ENCODE data around the gene ARFGAP1. TPM values are rescaled to one million over a fixed set of nuclear protein-coding genes. Genes with fewer than 3 reads are reported as not detected.

The ARFGAP1 gene
- total and polyA plus RNA-seq, 2 experiments from 2014 or later, result 41.5 to 95.5 TPM

DNA sequence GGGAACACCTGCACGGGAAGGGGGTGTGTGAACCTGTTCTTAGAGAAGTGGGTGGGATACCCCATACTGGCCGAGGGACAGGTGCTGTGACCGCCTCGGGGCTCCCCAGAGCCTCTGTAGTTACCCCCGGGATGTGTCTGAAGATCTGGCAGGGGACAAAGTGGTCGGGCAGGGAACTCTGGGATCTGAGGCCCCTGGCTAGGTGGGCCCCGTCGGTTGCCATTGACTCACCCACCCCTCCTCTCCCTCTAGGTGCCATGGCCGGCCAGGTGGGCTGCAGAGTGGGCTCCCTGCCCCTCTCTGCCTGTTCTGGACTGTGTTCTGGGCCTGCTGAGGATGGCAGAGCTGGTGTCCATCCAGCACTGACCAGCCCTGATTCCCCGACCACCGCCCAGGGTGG lies 32.6 kb upstream of the ARFGAP1 start (continued):
- TF ChIP-seq, protein P1, sequence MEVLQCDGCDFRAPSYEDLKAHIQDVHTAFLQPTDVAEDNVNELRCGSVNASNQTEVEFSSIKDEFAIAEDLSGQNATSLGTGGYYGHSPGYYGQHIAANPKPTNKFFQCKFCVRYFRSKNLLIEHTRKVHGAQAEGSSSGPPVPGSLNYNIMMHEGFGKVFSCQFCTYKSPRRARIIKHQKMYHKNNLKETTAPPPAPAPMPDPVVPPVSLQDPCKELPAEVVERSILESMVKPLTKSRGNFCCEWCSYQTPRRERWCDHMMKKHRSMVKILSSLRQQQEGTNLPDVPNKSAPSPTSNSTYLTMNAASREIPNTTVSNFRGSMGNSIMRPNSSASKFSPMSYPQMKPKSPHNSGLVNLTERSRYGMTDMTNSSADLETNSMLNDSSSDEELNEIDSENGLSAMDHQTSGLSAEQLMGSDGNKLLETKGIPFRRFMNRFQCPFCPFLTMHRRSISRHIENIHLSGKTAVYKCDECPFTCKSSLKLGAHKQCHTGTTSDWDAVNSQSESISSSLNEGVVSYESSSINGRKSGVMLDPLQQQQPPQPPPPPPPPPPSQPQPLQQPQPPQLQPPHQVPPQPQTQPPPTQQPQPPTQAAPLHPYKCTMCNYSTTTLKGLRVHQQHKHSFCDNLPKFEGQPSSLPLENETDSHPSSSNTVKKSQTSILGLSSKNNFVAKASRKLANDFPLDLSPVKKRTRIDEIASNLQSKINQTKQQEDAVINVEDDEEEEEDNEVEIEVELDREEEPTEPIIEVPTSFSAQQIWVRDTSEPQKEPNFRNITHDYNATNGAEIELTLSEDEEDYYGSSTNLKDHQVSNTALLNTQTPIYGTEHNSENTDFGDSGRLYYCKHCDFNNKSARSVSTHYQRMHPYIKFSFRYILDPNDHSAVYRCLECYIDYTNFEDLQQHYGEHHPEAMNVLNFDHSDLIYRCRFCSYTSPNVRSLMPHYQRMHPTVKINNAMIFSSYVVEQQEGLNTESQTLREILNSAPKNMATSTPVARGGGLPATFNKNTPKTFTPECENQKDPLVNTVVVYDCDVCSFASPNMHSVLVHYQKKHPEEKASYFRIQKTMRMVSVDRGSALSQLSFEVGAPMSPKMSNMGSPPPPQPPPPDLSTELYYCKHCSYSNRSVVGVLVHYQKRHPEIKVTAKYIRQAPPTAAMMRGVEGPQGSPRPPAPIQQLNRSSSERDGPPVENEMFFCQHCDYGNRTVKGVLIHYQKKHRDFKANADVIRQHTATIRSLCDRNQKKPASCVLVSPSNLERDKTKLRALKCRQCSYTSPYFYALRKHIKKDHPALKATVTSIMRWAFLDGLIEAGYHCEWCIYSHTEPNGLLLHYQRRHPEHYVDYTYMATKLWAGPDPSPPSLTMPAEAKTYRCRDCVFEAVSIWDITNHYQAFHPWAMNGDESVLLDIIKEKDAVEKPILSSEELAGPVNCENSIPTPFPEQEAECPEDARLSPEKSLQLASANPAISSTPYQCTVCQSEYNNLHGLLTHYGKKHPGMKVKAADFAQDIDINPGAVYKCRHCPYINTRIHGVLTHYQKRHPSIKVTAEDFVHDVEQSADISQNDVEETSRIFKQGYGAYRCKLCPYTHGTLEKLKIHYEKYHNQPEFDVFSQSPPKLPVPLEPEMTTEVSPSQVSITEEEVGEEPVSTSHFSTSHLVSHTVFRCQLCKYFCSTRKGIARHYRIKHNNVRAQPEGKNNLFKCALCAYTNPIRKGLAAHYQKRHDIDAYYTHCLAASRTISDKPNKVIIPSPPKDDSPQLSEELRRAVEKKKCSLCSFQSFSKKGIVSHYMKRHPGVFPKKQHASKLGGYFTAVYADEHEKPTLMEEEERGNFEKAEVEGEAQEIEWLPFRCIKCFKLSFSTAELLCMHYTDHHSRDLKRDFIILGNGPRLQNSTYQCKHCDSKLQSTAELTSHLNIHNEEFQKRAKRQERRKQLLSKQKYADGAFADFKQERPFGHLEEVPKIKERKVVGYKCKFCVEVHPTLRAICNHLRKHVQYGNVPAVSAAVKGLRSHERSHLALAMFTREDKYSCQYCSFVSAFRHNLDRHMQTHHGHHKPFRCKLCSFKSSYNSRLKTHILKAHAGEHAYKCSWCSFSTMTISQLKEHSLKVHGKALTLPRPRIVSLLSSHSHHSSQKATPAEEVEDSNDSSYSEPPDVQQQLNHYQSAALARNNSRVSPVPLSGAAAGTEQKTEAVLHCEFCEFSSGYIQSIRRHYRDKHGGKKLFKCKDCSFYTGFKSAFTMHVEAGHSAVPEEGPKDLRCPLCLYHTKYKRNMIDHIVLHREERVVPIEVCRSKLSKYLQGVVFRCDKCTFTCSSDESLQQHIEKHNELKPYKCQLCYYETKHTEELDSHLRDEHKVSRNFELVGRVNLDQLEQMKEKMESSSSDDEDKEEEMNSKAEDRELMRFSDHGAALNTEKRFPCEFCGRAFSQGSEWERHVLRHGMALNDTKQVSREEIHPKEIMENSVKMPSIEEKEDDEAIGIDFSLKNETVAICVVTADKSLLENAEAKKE (CRISPR knock-in tag; IDR thresholded peaks at IDR 0.05), result no peak
- TF ChIP-seq, protein P2, sequence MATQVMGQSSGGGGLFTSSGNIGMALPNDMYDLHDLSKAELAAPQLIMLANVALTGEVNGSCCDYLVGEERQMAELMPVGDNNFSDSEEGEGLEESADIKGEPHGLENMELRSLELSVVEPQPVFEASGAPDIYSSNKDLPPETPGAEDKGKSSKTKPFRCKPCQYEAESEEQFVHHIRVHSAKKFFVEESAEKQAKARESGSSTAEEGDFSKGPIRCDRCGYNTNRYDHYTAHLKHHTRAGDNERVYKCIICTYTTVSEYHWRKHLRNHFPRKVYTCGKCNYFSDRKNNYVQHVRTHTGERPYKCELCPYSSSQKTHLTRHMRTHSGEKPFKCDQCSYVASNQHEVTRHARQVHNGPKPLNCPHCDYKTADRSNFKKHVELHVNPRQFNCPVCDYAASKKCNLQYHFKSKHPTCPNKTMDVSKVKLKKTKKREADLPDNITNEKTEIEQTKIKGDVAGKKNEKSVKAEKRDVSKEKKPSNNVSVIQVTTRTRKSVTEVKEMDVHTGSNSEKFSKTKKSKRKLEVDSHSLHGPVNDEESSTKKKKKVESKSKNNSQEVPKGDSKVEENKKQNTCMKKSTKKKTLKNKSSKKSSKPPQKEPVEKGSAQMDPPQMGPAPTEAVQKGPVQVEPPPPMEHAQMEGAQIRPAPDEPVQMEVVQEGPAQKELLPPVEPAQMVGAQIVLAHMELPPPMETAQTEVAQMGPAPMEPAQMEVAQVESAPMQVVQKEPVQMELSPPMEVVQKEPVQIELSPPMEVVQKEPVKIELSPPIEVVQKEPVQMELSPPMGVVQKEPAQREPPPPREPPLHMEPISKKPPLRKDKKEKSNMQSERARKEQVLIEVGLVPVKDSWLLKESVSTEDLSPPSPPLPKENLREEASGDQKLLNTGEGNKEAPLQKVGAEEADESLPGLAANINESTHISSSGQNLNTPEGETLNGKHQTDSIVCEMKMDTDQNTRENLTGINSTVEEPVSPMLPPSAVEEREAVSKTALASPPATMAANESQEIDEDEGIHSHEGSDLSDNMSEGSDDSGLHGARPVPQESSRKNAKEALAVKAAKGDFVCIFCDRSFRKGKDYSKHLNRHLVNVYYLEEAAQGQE (IDR thresholded peaks at IDR 0.05; ENCODE audit: unreplicated experiment), result no peak
- TF ChIP-seq EZH2phosphoT487 (IDR thresholded peaks at IDR 0.05; ENCODE audit: unreplicated experiment), result no peak
- TF ChIP-seq, protein P3, sequence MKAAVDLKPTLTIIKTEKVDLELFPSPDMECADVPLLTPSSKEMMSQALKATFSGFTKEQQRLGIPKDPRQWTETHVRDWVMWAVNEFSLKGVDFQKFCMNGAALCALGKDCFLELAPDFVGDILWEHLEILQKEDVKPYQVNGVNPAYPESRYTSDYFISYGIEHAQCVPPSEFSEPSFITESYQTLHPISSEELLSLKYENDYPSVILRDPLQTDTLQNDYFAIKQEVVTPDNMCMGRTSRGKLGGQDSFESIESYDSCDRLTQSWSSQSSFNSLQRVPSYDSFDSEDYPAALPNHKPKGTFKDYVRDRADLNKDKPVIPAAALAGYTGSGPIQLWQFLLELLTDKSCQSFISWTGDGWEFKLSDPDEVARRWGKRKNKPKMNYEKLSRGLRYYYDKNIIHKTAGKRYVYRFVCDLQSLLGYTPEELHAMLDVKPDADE (IDR thresholded peaks at IDR 0.05), result no peak

DNA sequence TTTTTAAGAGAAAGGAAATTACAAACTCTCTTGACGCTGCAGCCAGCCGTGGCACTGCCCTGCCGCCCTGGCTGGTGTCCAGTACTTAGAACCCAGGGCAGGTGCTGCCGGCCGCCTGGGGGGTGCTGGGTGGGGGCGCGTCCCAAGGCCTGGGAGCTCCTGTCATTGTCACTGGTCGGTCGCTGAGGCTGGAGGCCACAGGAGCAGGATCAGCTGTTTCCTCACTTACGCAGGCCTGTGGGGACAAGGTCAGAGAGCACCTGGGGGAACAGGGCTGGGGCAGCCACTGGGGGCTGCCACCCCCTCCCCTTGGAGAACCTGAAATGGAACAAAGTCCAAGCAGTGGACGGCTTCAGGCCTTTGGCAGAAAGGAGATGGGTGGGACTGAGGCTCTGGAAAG lies 31.3 kb upstream of the ARFGAP1 start:
- TF ChIP-seq, protein P3 (IDR thresholded peaks at IDR 0.05), result no peak
- TF ChIP-seq POLR2AphosphoS5 (IDR thresholded peaks at IDR 0.05; ENCODE audit: low read depth) (no peak), EZH2 (IDR thresholded peaks at IDR 0.05; ENCODE audit: low read depth, unreplicated experiment) (no peak), CREB1 (CRISPR knock-in tag; IDR thresholded peaks at IDR 0.05; ENCODE audit: low read depth) (no peak), STAT1 (IDR thresholded peaks at IDR 0.05; ENCODE audit: unreplicated experiment) (no peak), EZH2phosphoT487 (IDR thresholded peaks at IDR 0.05; ENCODE audit: unreplicated experiment) (no peak), NANOG (IDR thresholded peaks at IDR 0.05; ENCODE audit: borderline replicate concordance) (no peak)
- Mint-ChIP-seq H3K27ac (no peak overlapping the region), H3K4me3 (no peak overlapping the region), H3K27me3 (ENCODE audit: insufficient read depth, low read depth, poor library complexity) (peaks cover 9% of the 10 kb centered on the region), H3K36me3 (ENCODE audit: low read depth) (no peaks in the 10 kb centered on the region), H3K9me3 (no peaks in the 10 kb centered on the region), H3K4me1 (no peaks in the 10 kb centered on the region; the same call in 2 of the 3 replicates)
- no peak overlapping the region for H2AFZ ChIP-seq
- no peaks in the 10 kb centered on the region for H3K79me2 ChIP-seq (replicated peaks; ENCODE audit: insufficient read depth)
- H3K4me3 ChIP-seq, result no peak overlapping the region
- ATAC-seq (no peak), DNase-seq (ENCODE audit: low spot score) (no peak)
- no peaks in the 10 kb centered on the region for H3K36me3 ChIP-seq (ENCODE audit: insufficient read depth)
- no peak overlapping the region for H3K4me2 ChIP-seq
- no peak overlapping the region for H3K27ac ChIP-seq (ENCODE audit: low read depth)
- H3K27me3 ChIP-seq (ENCODE audit: insufficient read depth), result no peaks in the 10 kb centered on the region
- no peaks in the 10 kb centered on the region for H3K9me2 ChIP-seq (ENCODE audit: insufficient read depth)
- H4K20me1 ChIP-seq (replicated peaks; ENCODE audit: insufficient read depth), result no peaks in the 10 kb centered on the region
- H3F3A ChIP-seq (replicated peaks; ENCODE audit: low read depth), result no peaks in the 10 kb centered on the region
- H3K4me1 ChIP-seq (ENCODE audit: insufficient read depth), result no peaks in the 10 kb centered on the region
